ENCODE measurements around the gene HDAC4. TPM values are rescaled to one million over a fixed set of nuclear protein-coding genes. Genes with fewer than 3 reads are reported as not detected.

Gene HDAC4
- total and polyA plus RNA-seq, 3 donors from 2014 or later = 29.0 to 67.5 (median 58.7) TPM

- 84% methylated on average over 34 of the region's 36 CpGs; no CpG with 5 or more reads in 1 of the 2 donors for WGBS, 2 donors
- TF ChIP-seq CTCF (IDR thresholded peaks at IDR 0.05) (no peak), POLR2A (IDR thresholded peaks at IDR 0.05) (no peak)
- Histone ChIP-seq H3K27me3 (no peaks in the 10 kb centered on the region), H3K27ac (peak overlapping the region; percentile 32 to 68), H3K4me3 (no peak overlapping the region), H3K36me3 (ENCODE audit: low read depth, missing control alignments) (no peaks in the 10 kb centered on the region), H3K4me1 (peaks cover 38% of the 10 kb centered on the region), H3K9me3 (no peaks in the 10 kb centered on the region)
- no peak for DNase-seq
- intact Hi-C loops (cut with DNase I; ENCODE audit: low total_unique reads) = no loop called here
Measured at GRCh38 chr2:239111401-239112100, 289.3 kb downstream of the HDAC4 start.

- H3K27ac ChIP-seq = peak overlapping the region; percentile 32 to 68
- H3K9me3 ChIP-seq = no peaks in the 10 kb centered on the region
- TF ChIP-seq CTCF (IDR thresholded peaks at IDR 0.05) (no peak), POLR2A (IDR thresholded peaks at IDR 0.05) (no peak)
- no peaks in the 10 kb centered on the region for H3K27me3 ChIP-seq
- no peaks in the 10 kb centered on the region for H3K36me3 ChIP-seq (ENCODE audit: low read depth, missing control alignments)
- peak; percentile 71 for DNase-seq
- intact Hi-C loops (cut with DNase I; ENCODE audit: low total_unique reads) = no loop called here
- WGBS, 2 donors = 52 to 65% methylated on average over 11 to 14 of the region's 14 CpGs
- no peak overlapping the region for H3K4me3 ChIP-seq
- peaks cover 38% of the 10 kb centered on the region for H3K4me1 ChIP-seq
Measured at GRCh38 chr2:239110595-239111048, 290.2 kb downstream of the HDAC4 start.

- no peak for TF ChIP-seq CTCF (IDR thresholded peaks at IDR 0.05)
- TF ChIP-seq POLR2A (IDR thresholded peaks at IDR 0.05) = no peak
- WGBS, 2 donors = 79 to 83% methylated on average over 14 of the region's 14 CpGs
- H3K4me3 ChIP-seq = no peak overlapping the region
- H3K9me3 ChIP-seq = no peaks in the 10 kb centered on the region
- H3K36me3 ChIP-seq (ENCODE audit: low read depth, missing control alignments) = no peaks in the 10 kb centered on the region
- intact Hi-C loops (cut with DNase I; ENCODE audit: low total_unique reads) = no loop called here
- peaks cover 38% of the 10 kb centered on the region for H3K4me1 ChIP-seq
- H3K27ac ChIP-seq = peak overlapping the region in 1 of 2 donors; percentile 68
- no peak for DNase-seq
- H3K27me3 ChIP-seq = no peaks in the 10 kb centered on the region
Measured at GRCh38 chr2:239109928-239110545, 290.8 kb downstream of the HDAC4 start.

- H3K4me1 ChIP-seq = peaks cover 33% of the 10 kb centered on the region
- H3K27ac ChIP-seq = no peak overlapping the region
- no peak for TF ChIP-seq CTCF (IDR thresholded peaks at IDR 0.05)
- no peak for TF ChIP-seq POLR2A (IDR thresholded peaks at IDR 0.05)
- intact Hi-C loops (cut with DNase I; ENCODE audit: low total_unique reads) = no loop called here
- no peak overlapping the region for H3K4me3 ChIP-seq
- no peaks in the 10 kb centered on the region for H3K27me3 ChIP-seq
- DNase-seq = no peak
- H3K9me3 ChIP-seq = no peaks in the 10 kb centered on the region
- no peaks in the 10 kb centered on the region for H3K36me3 ChIP-seq (ENCODE audit: low read depth, missing control alignments)
- 79 to 89% methylated on average over 14 to 19 of the region's 19 CpGs for WGBS, 2 donors
Measured at GRCh38 chr2:239109041-239109927, 291.5 kb downstream of the HDAC4 start.

Data from testis (tissue), 3 donors.